Measurements from ENCODE around the gene SLC4A9.
A peak's percentile ranks its signal among the peaks of the same experiment; 100 is the strongest.

The SLC4A9 gene

GRCh38 chr5:140345919-140346347, 14.1 kb upstream of the SLC4A9 start:
- H2AFZ ChIP-seq (ENCODE audit: low read depth, low read length, severe bottlenecking): peak overlapping the region; percentile 88

GRCh38 chr5:140346348-140347221, 13.4 kb upstream of the SLC4A9 start, which contains the start of gene HBEGF:
Gene HBEGF, minus strand, starts transcription at chr5:140346603. Its CDS starts 275 bp downstream, at chr5:140346328.
- Histone ChIP-seq H3K9me2 (replicated peaks; ENCODE audit: insufficient read depth, low read length) (no peaks in the 10 kb centered on the region), H3F3A (ENCODE audit: insufficient read depth) (no peaks in the 10 kb centered on the region)

More at GRCh38 chr5:140345919-140346347, 14.1 kb upstream of the SLC4A9 start:
- no peaks in the 10 kb centered on the region for H3K9me3 ChIP-seq (ENCODE audit: insufficient read depth, low read length)
- H3K27ac ChIP-seq (ENCODE audit: low read depth, low read length): no peak overlapping the region
- no peaks in the 10 kb centered on the region for H3F3A ChIP-seq (ENCODE audit: insufficient read depth)
- no peak for TF ChIP-seq EZH2phosphoT487 (conservative IDR thresholded peaks at IDR 0.05; ENCODE audit: low read length)
- TF ChIP-seq, protein P1, sequence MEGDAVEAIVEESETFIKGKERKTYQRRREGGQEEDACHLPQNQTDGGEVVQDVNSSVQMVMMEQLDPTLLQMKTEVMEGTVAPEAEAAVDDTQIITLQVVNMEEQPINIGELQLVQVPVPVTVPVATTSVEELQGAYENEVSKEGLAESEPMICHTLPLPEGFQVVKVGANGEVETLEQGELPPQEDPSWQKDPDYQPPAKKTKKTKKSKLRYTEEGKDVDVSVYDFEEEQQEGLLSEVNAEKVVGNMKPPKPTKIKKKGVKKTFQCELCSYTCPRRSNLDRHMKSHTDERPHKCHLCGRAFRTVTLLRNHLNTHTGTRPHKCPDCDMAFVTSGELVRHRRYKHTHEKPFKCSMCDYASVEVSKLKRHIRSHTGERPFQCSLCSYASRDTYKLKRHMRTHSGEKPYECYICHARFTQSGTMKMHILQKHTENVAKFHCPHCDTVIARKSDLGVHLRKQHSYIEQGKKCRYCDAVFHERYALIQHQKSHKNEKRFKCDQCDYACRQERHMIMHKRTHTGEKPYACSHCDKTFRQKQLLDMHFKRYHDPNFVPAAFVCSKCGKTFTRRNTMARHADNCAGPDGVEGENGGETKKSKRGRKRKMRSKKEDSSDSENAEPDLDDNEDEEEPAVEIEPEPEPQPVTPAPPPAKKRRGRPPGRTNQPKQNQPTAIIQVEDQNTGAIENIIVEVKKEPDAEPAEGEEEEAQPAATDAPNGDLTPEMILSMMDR (IDR thresholded peaks at IDR 0.05; ENCODE audit: insufficient read depth, low read length, poor library complexity, severe bottlenecking): no peak
- no peaks in the 10 kb centered on the region for H3K36me3 ChIP-seq (ENCODE audit: low read length)
- H3K9ac ChIP-seq (ENCODE audit: low read length): peak overlapping the region; percentile 34; the same call in 1 of the 2 replicates
- no peaks in the 10 kb centered on the region for H3K79me2 ChIP-seq (ENCODE audit: insufficient read depth, low read length)
- H3K9me2 ChIP-seq (replicated peaks; ENCODE audit: insufficient read depth, low read length): no peaks in the 10 kb centered on the region
- H3K4me2 ChIP-seq (ENCODE audit: low read depth, low read length, poor library complexity, severe bottlenecking): peak overlapping the region; percentile 77
- peak overlapping the region; percentile 34 for H3K4me3 ChIP-seq (ENCODE audit: insufficient read depth, low read length, poor library complexity, severe bottlenecking)
- H4K20me1 ChIP-seq (ENCODE audit: low read depth, low read length): no peaks in the 10 kb centered on the region
- H3K27me3 ChIP-seq (ENCODE audit: low read length): no peaks in the 10 kb centered on the region

DNA sequence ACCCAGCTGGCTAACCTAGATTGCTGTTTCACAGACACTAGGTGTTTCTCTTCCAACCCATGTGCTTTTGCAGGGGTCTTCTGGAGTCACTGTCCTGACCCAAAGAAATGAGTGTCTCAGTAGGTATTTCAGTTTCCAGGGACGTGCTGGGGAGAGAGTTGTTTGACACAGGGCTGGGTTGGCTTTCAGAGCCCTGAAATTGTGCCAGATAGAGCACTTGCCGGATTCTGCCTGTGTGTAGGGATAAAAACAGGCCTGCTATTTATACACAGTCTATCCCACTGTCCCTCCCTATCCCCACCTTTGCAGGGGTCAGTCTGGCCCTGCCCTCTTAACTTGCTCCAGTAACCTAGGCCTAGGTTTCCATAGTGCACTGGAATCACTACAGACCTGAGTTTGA, 12.6 kb upstream of the SLC4A9 start:
- peak overlapping the region; percentile 77 for H3K4me2 ChIP-seq (ENCODE audit: low read depth, low read length, poor library complexity, severe bottlenecking)
- no peak overlapping the region for H3K4me3 ChIP-seq (ENCODE audit: insufficient read depth, low read length, poor library complexity, severe bottlenecking)
- no peak overlapping the region for H3K27ac ChIP-seq (ENCODE audit: low read depth, low read length)

More at GRCh38 chr5:140346348-140347221, 13.4 kb upstream of the SLC4A9 start, which contains the start of gene HBEGF:
- Histone ChIP-seq H3K9ac (ENCODE audit: low read length) (peak within 1 kb of the TSS; percentile 34), H3K4me2 (ENCODE audit: low read depth, low read length, poor library complexity, severe bottlenecking) (peak within 1 kb of the TSS; percentile 77), H3K79me2 (ENCODE audit: insufficient read depth, low read length) (no peaks in the 10 kb centered on the region), H3K36me3 (ENCODE audit: low read length) (no peaks in the 10 kb centered on the region), H4K20me1 (ENCODE audit: low read depth, low read length) (no peaks in the 10 kb centered on the region), H3K27me3 (ENCODE audit: low read length) (no peaks in the 10 kb centered on the region), H3K9me3 (ENCODE audit: insufficient read depth, low read length) (no peaks in the 10 kb centered on the region), H3K4me3 (ENCODE audit: insufficient read depth, low read length, poor library complexity, severe bottlenecking) (peak within 1 kb of the TSS; percentile 34), H3K27ac (ENCODE audit: low read depth, low read length) (no peak within 1 kb of the TSS), H2AFZ (ENCODE audit: low read depth, low read length, severe bottlenecking) (peak within 1 kb of the TSS; percentile 88)
- TF ChIP-seq, protein P1 (IDR thresholded peaks at IDR 0.05; ENCODE audit: insufficient read depth, low read length, poor library complexity, severe bottlenecking): peak; percentile 13
- TF ChIP-seq EZH2phosphoT487 (conservative IDR thresholded peaks at IDR 0.05; ENCODE audit: low read length): no peak

More for the DNA sequence above, 12.6 kb upstream of the SLC4A9 start:
- no peaks in the 10 kb centered on the region for H3K79me2 ChIP-seq (ENCODE audit: insufficient read depth, low read length)
- no peaks in the 10 kb centered on the region for H3K9me2 ChIP-seq (replicated peaks; ENCODE audit: insufficient read depth, low read length)
- no peaks in the 10 kb centered on the region for H3K9me3 ChIP-seq (ENCODE audit: insufficient read depth, low read length)
- H3K9ac ChIP-seq (ENCODE audit: low read length): peak overlapping the region; percentile 34
- no peaks in the 10 kb centered on the region for H3K27me3 ChIP-seq (ENCODE audit: low read length)
- TF ChIP-seq, protein P1 (IDR thresholded peaks at IDR 0.05; ENCODE audit: insufficient read depth, low read length, poor library complexity, severe bottlenecking): no peak
- TF ChIP-seq EZH2phosphoT487 (conservative IDR thresholded peaks at IDR 0.05; ENCODE audit: low read length): no peak
- no peaks in the 10 kb centered on the region for H3F3A ChIP-seq (ENCODE audit: insufficient read depth)
- no peaks in the 10 kb centered on the region for H3K36me3 ChIP-seq (ENCODE audit: low read length)
- no peaks in the 10 kb centered on the region for H4K20me1 ChIP-seq (ENCODE audit: low read depth, low read length)
- peak overlapping the region; percentile 88 for H2AFZ ChIP-seq (ENCODE audit: low read depth, low read length, severe bottlenecking)

All from SU-DHL-6 (cell line).